Esophagus muscularis mucosa (tissue), 4 donors: ENCODE measurements around the gene ZNF451. TPM values are rescaled to one million over a fixed set of nuclear protein-coding genes. Genes with fewer than 3 reads are reported as not detected.
"Not testable (repeated sequence)": the region's sequence is repeated elsewhere in the genome, so short reads cannot be mapped to it uniquely, and the experiment has no call there.

ENCODE experiments used
- DNase-seq: peaks from one replicate; pipeline ENCODE4 v3.0.0-alpha.2; 2017; ENCODE audit errors: extremely low spot score
- H3K27ac ChIP-seq, 4 donors: fragments of 200-600 bp; sonication (generic); replicated peaks in 1 of 4; 1 replicate in 3 of 4; 2 replicates in 1 of 4; pipeline ENCODE4 v1.5.1; 2016 to 2019; ENCODE audit warnings: mild to moderate bottlenecking in 1 of 4
- H3K27me3 ChIP-seq, 4 donors: fragments of 200-600 bp; sonication (generic); one replicate each; pipeline versions ENCODE4 v1.5.1 to v1.6.0; 2016 to 2019
- H3K36me3 ChIP-seq, 4 donors: fragments of 200-600 bp; sonication (generic); one replicate each; pipeline ENCODE4 v1.5.1; 2016 to 2019
- H3K4me1 ChIP-seq, 4 donors: fragments of 200-600 bp; sonication (generic); one replicate each; pipeline ENCODE4 v1.5.1; 2016 to 2019
- H3K4me3 ChIP-seq, 4 donors: fragments of 200-600 bp; sonication (generic); 1 replicate in 2 of 4; 2 replicates in 2 of 4; pipeline ENCODE4 v1.5.1; 2016 to 2019; ENCODE audit warnings: mild to moderate bottlenecking in 4 of 4, moderate library complexity in 1 of 4
- H3K9me3 ChIP-seq, 4 donors: fragments of 200-600 bp; sonication (generic); 1 replicate in 3 of 4; 2 replicates in 1 of 4; pipeline ENCODE4 v1.5.1; 2016 to 2019
- CTCF ChIP-seq, 3 experiments: fragments of 200-600 bp in 2 of 3; fragments of 450-650 bp in 1 of 3; sonication (generic) in 2 of 3; IDR thresholded peaks; one replicate each; pipeline ENCODE4 v1.5.1; 2017 to 2019; ENCODE audit warnings: antibody characterized with exemption in 3 of 3, mild to moderate bottlenecking in 2 of 3, moderate library complexity in 1 of 3
- EP300 ChIP-seq: sonication (generic); formaldehyde crosslinking; IDR thresholded peaks from one replicate; pipeline ENCODE4 v1.6.1; 2017; ENCODE audit warnings: antibody characterized with exemption
- POLR2A ChIP-seq: fragments of 450-650 bp; IDR thresholded peaks from one replicate; pipeline ENCODE4 v1.6.1; 2017; ENCODE audit warnings: antibody characterized with exemption, moderate library complexity, mild to moderate bottlenecking, low read depth
- POLR2AphosphoS5 ChIP-seq, 2 donors: sonication (generic); formaldehyde crosslinking; IDR thresholded peaks; one replicate each; pipeline ENCODE4 v1.6.1; 2017; ENCODE audit warnings: antibody characterized with exemption in 2 of 2
- WGBS: methylation state at CpG from one replicate; pipeline ENCODE4 v1.1.5; 2018; 5-methylcytosine and 5-hydroxymethylcytosine counted together
- intact Hi-C: fragments of 100-400 bp; cut with DNase I; formaldehyde crosslinking; loops from one replicate; pipeline ENCODE4 v1.15.1; 2023
- total RNA-seq, 4 donors: library from RNA; depleted of rRNA; stranded (reverse); fragments of >200 nt; gene quantifications; one replicate each; pipeline versions ENCODE4 v1.1.0 to v1.2.1, GENCODE V29; 2016

The ZNF451 gene, protein sequence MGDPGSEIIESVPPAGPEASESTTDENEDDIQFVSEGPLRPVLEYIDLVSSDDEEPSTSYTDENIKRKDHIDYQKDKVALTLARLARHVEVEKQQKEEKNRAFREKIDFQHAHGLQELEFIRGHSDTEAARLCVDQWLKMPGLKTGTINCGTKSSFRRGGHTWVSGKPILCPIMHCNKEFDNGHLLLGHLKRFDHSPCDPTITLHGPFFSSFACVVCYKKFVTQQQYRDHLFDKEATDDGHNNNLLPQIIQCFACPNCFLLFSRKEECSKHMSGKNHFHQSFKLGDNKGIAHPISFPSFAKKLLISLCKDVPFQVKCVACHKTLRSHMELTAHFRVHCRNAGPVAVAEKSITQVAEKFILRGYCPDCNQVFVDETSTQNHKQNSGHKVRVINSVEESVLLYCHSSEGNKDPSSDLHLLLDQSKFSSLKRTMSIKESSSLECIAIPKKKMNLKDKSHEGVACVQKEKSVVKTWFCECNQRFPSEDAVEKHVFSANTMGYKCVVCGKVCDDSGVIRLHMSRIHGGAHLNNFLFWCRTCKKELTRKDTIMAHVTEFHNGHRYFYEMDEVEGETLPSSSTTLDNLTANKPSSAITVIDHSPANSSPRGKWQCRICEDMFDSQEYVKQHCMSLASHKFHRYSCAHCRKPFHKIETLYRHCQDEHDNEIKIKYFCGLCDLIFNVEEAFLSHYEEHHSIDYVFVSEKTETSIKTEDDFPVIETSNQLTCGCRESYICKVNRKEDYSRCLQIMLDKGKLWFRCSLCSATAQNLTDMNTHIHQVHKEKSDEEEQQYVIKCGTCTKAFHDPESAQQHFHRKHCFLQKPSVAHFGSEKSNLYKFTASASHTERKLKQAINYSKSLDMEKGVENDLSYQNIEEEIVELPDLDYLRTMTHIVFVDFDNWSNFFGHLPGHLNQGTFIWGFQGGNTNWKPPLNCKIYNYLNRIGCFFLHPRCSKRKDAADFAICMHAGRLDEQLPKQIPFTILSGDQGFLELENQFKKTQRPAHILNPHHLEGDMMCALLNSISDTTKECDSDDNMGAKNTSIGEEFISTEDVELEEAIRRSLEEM
- 10 to 100 TPM; 32.0 to 49.0 (median 38.0) TPM for total RNA-seq

GRCh38 chr6:57089687-57090457, at the start of gene ZNF451:
Gene ZNF451 (plus strand): TSS chr6:57090188. CDS start chr6:57090254, 66 bp downstream.
- intact Hi-C loops, result loop anchor here (5.0 kb wide), 1 partner anchor 43 kb away; the partner anchor contains the start of gene KIAA1586

GRCh38 chr6:57044061-57044460, 45.9 kb upstream of the ZNF451 start:
- H3K4me1 ChIP-seq, result peaks cover 4 to 17% (median 13%) of the 10 kb centered on the region in 4 donors
- DNase-seq, H3K4me3 ChIP-seq, H3K27ac ChIP-seq, intact Hi-C loops, H3K9me3 ChIP-seq, H3K36me3 ChIP-seq: not testable (repeated sequence)
- peaks cover 0 to 19% (median 0%) of the 10 kb centered on the region in 4 donors for H3K27me3 ChIP-seq
- 81% methylated on average over 1 of the region's 1 CpG for WGBS

More at GRCh38 chr6:57089687-57090457, at the start of gene ZNF451:
- H3K4me1 ChIP-seq, result peaks cover 23 to 41% (median 37%) of the 10 kb centered on the region in 4 donors
- peak within 1 kb of the TSS; percentile 83 to 90 (median 86) for H3K27ac ChIP-seq
- WGBS, result 1% methylated on average over 12 of the region's 58 CpGs
- H3K4me3 ChIP-seq, result peak within 1 kb of the TSS; percentile 60 to 73 (median 62)
- no peaks in the 10 kb centered on the region for H3K9me3 ChIP-seq
- no peaks in the 10 kb centered on the region for H3K27me3 ChIP-seq
- H3K36me3 ChIP-seq, result peaks cover 0 to 3% (median 0%) of the 10 kb centered on the region in 4 donors
- peak; percentile 75 for TF ChIP-seq POLR2A
- TF ChIP-seq POLR2AphosphoS5 (IDR thresholded peaks at IDR 0.05), result peak; percentile 98
- peak in 1 of 3 experiments; percentile 40 for TF ChIP-seq CTCF (IDR thresholded peaks at IDR 0.05)
- no peak for TF ChIP-seq EP300
- peak; percentile 99 for DNase-seq

- H3K27me3 ChIP-seq, result peaks cover 0 to 19% (median 0%) of the 10 kb centered on the region in 4 donors
- DNase-seq, result no peak
- intact Hi-C loops, result no loop called here
- H3K4me1 ChIP-seq, result peaks cover 4 to 19% (median 18%) of the 10 kb centered on the region in 4 donors
- H3K4me3 ChIP-seq, result no peak overlapping the region
- 96% methylated on average over 2 of the region's 2 CpGs for WGBS
- H3K27ac ChIP-seq, result no peak overlapping the region
- no peaks in the 10 kb centered on the region for H3K36me3 ChIP-seq
- no peak for TF ChIP-seq EP300
- TF ChIP-seq CTCF (IDR thresholded peaks at IDR 0.05), result no peak
- no peak for TF ChIP-seq POLR2A
- no peak for TF ChIP-seq POLR2AphosphoS5 (IDR thresholded peaks at IDR 0.05)
- H3K9me3 ChIP-seq, result no peaks in the 10 kb centered on the region
These were observed 45.4 kb upstream of the ZNF451 start for GRCh38 chr6:57044568-57044967.

DNA sequence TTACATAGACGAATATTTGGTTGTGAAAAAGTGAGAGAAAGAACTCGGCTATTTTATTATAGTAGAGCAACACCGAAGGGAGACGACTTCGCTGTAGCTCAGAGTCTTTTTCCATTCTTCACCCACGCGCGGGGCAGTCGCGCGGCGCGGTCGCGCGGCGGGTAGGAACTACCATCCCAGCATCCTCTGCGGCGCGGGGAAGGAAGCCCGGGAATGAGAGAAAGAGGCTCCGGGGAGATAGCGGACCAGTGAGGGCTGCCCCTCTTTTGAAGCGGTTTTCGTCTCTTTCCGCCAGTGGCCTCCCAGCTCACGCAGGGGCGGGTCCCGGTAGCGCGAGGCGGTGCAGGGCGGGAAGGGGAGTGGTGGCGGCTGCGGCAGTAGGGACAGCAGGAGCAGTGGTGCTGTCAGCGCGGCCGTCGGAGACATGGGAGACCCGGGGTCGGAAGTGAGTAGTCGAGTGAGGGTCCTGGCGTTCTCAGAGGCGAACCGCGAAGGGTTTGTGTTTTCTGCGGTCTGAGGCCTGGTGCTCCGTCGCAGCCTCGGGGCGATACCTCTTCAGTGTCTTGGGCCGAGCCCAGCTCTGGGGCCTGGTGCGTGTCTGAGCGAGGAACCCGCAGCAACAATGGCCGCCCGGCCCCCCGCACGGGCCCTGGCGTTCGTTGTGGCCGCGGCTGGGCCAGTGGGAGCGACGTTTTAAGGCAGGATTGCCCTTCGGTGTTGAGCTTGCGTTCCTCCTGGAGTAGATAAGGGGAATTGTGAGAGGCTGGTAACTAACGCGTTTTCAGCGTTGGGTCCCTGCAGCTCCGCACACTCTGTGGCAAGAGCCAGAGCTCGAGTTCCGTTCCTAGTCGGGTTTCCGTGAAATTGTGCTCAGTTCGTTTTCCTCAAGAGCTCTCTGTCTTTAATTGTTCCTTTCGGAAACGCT, 43.4 kb upstream of the ZNF451 start, which contains the start of gene KIAA1586:
TSS of gene KIAA1586 (plus strand) at position 362 of the 925 bp plus-strand sequence. CDS start at position 425, 63 bp downstream.
- intact Hi-C loops, result loop anchor here (5.0 kb wide), 2 partner anchors 41 to 276 kb away; no protein-coding TSS in a partner anchor
- Histone ChIP-seq H3K4me1 (peaks cover 4 to 23% (median 18%) of the 10 kb centered on the region in 4 donors), H3K4me3 (peak within 1 kb of the TSS; percentile 55 to 65 (median 58)), H3K27ac (peak within 1 kb of the TSS; percentile 62 to 84 (median 76)), H3K36me3 (peaks cover 4 to 11% (median 9%) of the 10 kb centered on the region in 4 donors)
- not testable (repeated sequence) for H3K27me3 ChIP-seq, H3K9me3 ChIP-seq
- peak; percentile 96 for DNase-seq
- TF ChIP-seq POLR2AphosphoS5 (IDR thresholded peaks at IDR 0.05) (peak; percentile 87 to 88), POLR2A (peak; percentile 17)
- 0% methylated on average over 32 of the region's 78 CpGs for WGBS

DNA sequence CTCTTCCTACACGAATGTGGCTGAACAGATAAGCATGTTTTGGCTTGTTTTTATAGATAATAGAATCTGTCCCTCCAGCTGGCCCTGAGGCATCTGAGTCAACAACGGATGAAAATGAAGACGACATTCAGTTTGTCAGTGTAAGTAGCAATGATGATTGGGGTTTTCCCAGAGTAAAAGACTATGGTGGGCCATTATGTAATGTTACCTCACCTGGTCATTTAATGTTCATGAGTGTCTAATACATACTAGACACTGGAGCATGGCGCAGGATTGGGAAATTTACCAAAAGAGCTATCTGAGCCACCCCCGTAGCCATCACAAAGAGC, 42.8 kb upstream of the ZNF451 start:
- WGBS, result no CpG with 5 or more reads among the region's 5 CpGs
- not testable (repeated sequence) for H3K9me3 ChIP-seq, H3K27ac ChIP-seq, H3K4me3 ChIP-seq, DNase-seq, H3K27me3 ChIP-seq
- peaks cover 7 to 18% (median 14%) of the 10 kb centered on the region in 4 donors for H3K36me3 ChIP-seq
- intact Hi-C loops, result loop anchor here (5.0 kb wide), 2 partner anchors 40 to 275 kb away; no protein-coding TSS in a partner anchor
- H3K4me1 ChIP-seq, result peaks cover 4 to 23% (median 18%) of the 10 kb centered on the region in 4 donors

DNA sequence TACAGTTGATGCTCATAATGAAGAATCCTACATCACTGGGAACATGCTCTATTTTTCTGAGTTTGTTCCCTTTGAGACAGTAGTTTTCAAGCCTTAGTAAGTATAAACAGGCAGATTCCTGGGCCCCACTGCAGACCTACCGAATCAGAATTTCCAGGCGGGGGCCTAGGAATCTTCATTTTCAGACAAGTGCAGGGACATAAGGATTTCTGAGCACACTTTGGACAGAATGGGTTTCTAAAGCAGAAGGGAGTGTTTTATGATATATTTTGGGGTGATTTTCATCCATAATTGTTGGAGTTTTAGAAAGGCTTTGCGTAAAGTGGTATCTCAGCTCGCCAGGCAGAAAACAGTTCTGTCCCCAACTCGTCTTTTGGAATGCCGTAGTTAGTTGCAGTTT, 42.1 kb upstream of the ZNF451 start:
- H3K4me3 ChIP-seq, DNase-seq, H3K9me3 ChIP-seq, H3K27me3 ChIP-seq: not testable (repeated sequence)
- Histone ChIP-seq H3K4me1 (peaks cover 4 to 23% (median 18%) of the 10 kb centered on the region in 4 donors), H3K27ac (peak overlapping the region in 1 of 4 donors; percentile 43), H3K36me3 (peaks cover 7 to 24% (median 17%) of the 10 kb centered on the region in 4 donors)
- WGBS, result 84% methylated on average over 6 of the region's 6 CpGs
- intact Hi-C loops, result loop anchor here (5.0 kb wide), 2 partner anchors 39 to 274 kb away; no protein-coding TSS in a partner anchor
